A673 (cell line): ENCODE data around the gene SLC22A3. TPM values are rescaled to one million over a fixed set of nuclear protein-coding genes. Genes with fewer than 3 reads are reported as not detected.

Experiments
- BruUV-seq: library from RNA; stranded (reverse); fragments of 400-500 nt; replicated peaks from 2 replicates; lab custom pipeline; 2021; lab: Mats Ljungman, UMichigan
- CTCF ChIA-PET: fragments of 300-600 bp; sonication (Branson Sonifier 250); formaldehyde crosslinking; loops from one replicate; lab custom pipeline; 2022; ENCODE audit warnings: antibody characterized with exemption; lab: Charles Lee
- POLR2A ChIA-PET: fragments of 300-600 bp; sonication (Branson Sonifier 250); formaldehyde crosslinking; loops from one replicate; lab custom pipeline; 2022; ENCODE audit warnings: antibody characterized with exemption; ENCODE audit not compliant: low non-redundant PET; lab: Charles Lee
- DNase-seq: peaks from one replicate; pipeline ENCODE4 v3.0.0-alpha.2; 2015; ENCODE audit warnings: low spot score
- H3K27ac ChIP-seq: fragments of 200-600 bp; sonication (generic); 2 replicates; pipeline ENCODE4 v1.5.1; 2016; ENCODE audit warnings: mixed run types, low read depth, mild to moderate bottlenecking, mixed read lengths, antibody characterized with exemption, low read length; ENCODE audit not compliant: poor library complexity, severe bottlenecking
- H3K27me3 ChIP-seq: fragments of 200-600 bp; sonication (generic); replicated peaks from 2 replicates; pipeline ENCODE4 v1.6.1; 2017; ENCODE audit warnings: mixed run types, low read depth, mild to moderate bottlenecking, mixed read lengths, antibody characterized with exemption, low read length; ENCODE audit not compliant: insufficient read depth, poor library complexity
- H3K36me3 ChIP-seq: fragments of 200-600 bp; sonication (generic); 2 replicates; pipeline ENCODE4 v1.6.1; 2016; ENCODE audit warnings: mixed run types, mild to moderate bottlenecking, mixed read lengths, antibody characterized with exemption, low read length; ENCODE audit not compliant: insufficient read depth, poor library complexity, severe bottlenecking
- H3K4me1 ChIP-seq: fragments of 200-600 bp; sonication (generic); 2 replicates; pipeline ENCODE4 v1.6.1; 2017; ENCODE audit warnings: mixed run types, mild to moderate bottlenecking, mixed read lengths, antibody characterized with exemption, low read length; ENCODE audit not compliant: insufficient read depth, poor library complexity, severe bottlenecking
- H3K4me3 ChIP-seq: fragments of 200-600 bp; sonication (generic); 2 replicates; pipeline ENCODE4 v1.5.1; 2016; ENCODE audit warnings: low read depth, mixed run types, mild to moderate bottlenecking, mixed read lengths, low read length; ENCODE audit not compliant: poor library complexity, severe bottlenecking
- H3K9me3 ChIP-seq: fragments of 200-600 bp; sonication (generic); 2 replicates; pipeline ENCODE4 v1.6.1; 2016; ENCODE audit warnings: mixed run types, low read depth, mild to moderate bottlenecking, mixed read lengths, antibody characterized with exemption, low read length; ENCODE audit not compliant: poor library complexity, severe bottlenecking
- CTCF ChIP-seq: fragments of 300-800, 200-600 bp; sonication (generic); conservative IDR thresholded peaks from 2 replicates; pipeline ENCODE4 v1.5.1; 2017; ENCODE audit warnings: low read depth, mild to moderate bottlenecking, antibody characterized with exemption, low read length, moderate library complexity, mixed read lengths
- EZH2 ChIP-seq: fragments of 200-600 bp; sonication (generic); IDR thresholded peaks from 2 replicates; pipeline ENCODE4 v1.6.1; 2017; ENCODE audit warnings: borderline replicate concordance, low read depth, mild to moderate bottlenecking, mixed read lengths, antibody characterized with exemption, low read length; ENCODE audit not compliant: poor library complexity, severe bottlenecking
- intact Hi-C: fragments of 100-400 bp; cut with micrococcal nuclease; formaldehyde crosslinking; loops from one replicate; pipeline ENCODE4 v1.10.0; 2022; ENCODE audit not compliant: unreplicated experiment
- total RNA-seq: library from RNA; stranded (reverse); gene quantifications from 2 replicates; pipeline ENCODE4 v1.2.3, GENCODE V29; 2021

The SLC22A3 gene
- total RNA-seq, 1 experiment from 2014 or later = not detected

- BruUV-seq = no TSS peak
- H3K4me3 ChIP-seq = no peak overlapping the region
- no peaks in the 10 kb centered on the region for H3K9me3 ChIP-seq
- H3K36me3 ChIP-seq = no peaks in the 10 kb centered on the region
- TF ChIP-seq CTCF (no peak), EZH2 (no peak)
- no peaks in the 10 kb centered on the region for H3K27me3 ChIP-seq
- H3K4me1 ChIP-seq = no peaks in the 10 kb centered on the region
- no peak overlapping the region for H3K27ac ChIP-seq
- intact Hi-C loops = no loop called here
- ChIA-PET CTCF (no interaction called here), POLR2A (no interaction called here)
- DNase-seq = no peak
These were observed 46.5 kb downstream of the SLC22A3 start for GRCh38 chr6:160394654-160395035.

- H3K4me3 ChIP-seq = no peak overlapping the region
- no peaks in the 10 kb centered on the region for H3K4me1 ChIP-seq
- CTCF ChIA-PET = no interaction called here
- no peak overlapping the region for H3K27ac ChIP-seq
- no peaks in the 10 kb centered on the region for H3K9me3 ChIP-seq
- TF ChIP-seq EZH2 (no peak), CTCF (no peak)
- H3K27me3 ChIP-seq = no peaks in the 10 kb centered on the region
- BruUV-seq = no TSS peak
- DNase-seq = no peak
- intact Hi-C loops = no loop called here
- H3K36me3 ChIP-seq = no peaks in the 10 kb centered on the region
- POLR2A ChIA-PET = no interaction called here
These were observed 47.0 kb downstream of the SLC22A3 start for GRCh38 chr6:160395187-160395586.

GRCh38 chr6:160396292-160396691, 48.1 kb downstream of the SLC22A3 start:
- no peak for DNase-seq
- intact Hi-C loops = no loop called here
- no peaks in the 10 kb centered on the region for H3K27me3 ChIP-seq
- no peaks in the 10 kb centered on the region for H3K9me3 ChIP-seq
- H3K4me1 ChIP-seq = no peaks in the 10 kb centered on the region
- no TSS peak for BruUV-seq
- ChIA-PET CTCF (no interaction called here), POLR2A (no interaction called here)
- H3K36me3 ChIP-seq = no peaks in the 10 kb centered on the region
- H3K4me3 ChIP-seq = no peak overlapping the region
- H3K27ac ChIP-seq = no peak overlapping the region
- TF ChIP-seq CTCF (no peak), EZH2 (no peak)
